ENCODE measurements around the gene SORCS2. TPM values are rescaled to one million over a fixed set of nuclear protein-coding genes. Genes with fewer than 3 reads are reported as not detected.

Gene SORCS2
- total and polyA plus RNA-seq, 2 donors (not counting 1 experiment from before 2014, with no cell fraction given): not detected

- Histone ChIP-seq H3K4me1 (ENCODE audit: control insufficient read depth in 2 of 2, insufficient read depth in 2 of 2, low read length in 2 of 2) (no peaks in the 10 kb centered on the region), H3K9me3 (ENCODE audit: control extremely low read depth in 1 of 3, control insufficient read depth in 2 of 3, insufficient read depth in 1 of 3, low read length in 2 of 3) (peaks cover 0 to 9% (median 0%) of the 10 kb centered on the region in 3 donors), H3K79me2 (ENCODE audit: control insufficient read depth, insufficient read depth, low read length) (no peaks in the 10 kb centered on the region), H3K4me3 (ENCODE audit: control extremely low read depth in 1 of 5, extremely low read depth in 1 of 5, insufficient read depth in 1 of 5, low read depth in 2 of 5, low read length in 4 of 5) (no peak overlapping the region), H3K27ac (ENCODE audit: low read length in 2 of 2) (no peak overlapping the region), H2AFZ (ENCODE audit: insufficient read depth, low read depth, low read length, poor library complexity, severe bottlenecking) (no peak overlapping the region), H3K27me3 (replicated peaks in 1 of 4; ENCODE audit: control extremely low read depth in 1 of 4, control insufficient read depth in 3 of 4, insufficient read depth in 4 of 4, low read length in 3 of 4) (no peaks in the 10 kb centered on the region), H3K4me2 (replicated peaks; ENCODE audit: low read depth, low read length, poor library complexity, severe bottlenecking) (no peak overlapping the region), H3K36me3 (replicated peaks in 1 of 2; ENCODE audit: control extremely low read depth in 1 of 2, control insufficient read depth in 1 of 2, extremely low read depth in 1 of 2, insufficient read depth in 2 of 2, low read length in 1 of 2) (no peaks in the 10 kb centered on the region), H3K9ac (ENCODE audit: low read length) (no peak overlapping the region), H4K20me1 (ENCODE audit: control insufficient read depth, insufficient read depth, low read length, poor library complexity, severe bottlenecking) (no peaks in the 10 kb centered on the region)
- Mint-ChIP-seq H3K9me3 (ENCODE audit: insufficient read depth) (no peaks in the 10 kb centered on the region), H3K4me3 (no peak overlapping the region), H3K27ac (no peak overlapping the region), H3K27me3 (no peaks in the 10 kb centered on the region), H3K4me1 (no peaks in the 10 kb centered on the region)
- WGBS (ENCODE audit: insufficient coverage): 91% methylated on average over 22 of the region's 23 CpGs
- TF ChIP-seq, protein P1, sequence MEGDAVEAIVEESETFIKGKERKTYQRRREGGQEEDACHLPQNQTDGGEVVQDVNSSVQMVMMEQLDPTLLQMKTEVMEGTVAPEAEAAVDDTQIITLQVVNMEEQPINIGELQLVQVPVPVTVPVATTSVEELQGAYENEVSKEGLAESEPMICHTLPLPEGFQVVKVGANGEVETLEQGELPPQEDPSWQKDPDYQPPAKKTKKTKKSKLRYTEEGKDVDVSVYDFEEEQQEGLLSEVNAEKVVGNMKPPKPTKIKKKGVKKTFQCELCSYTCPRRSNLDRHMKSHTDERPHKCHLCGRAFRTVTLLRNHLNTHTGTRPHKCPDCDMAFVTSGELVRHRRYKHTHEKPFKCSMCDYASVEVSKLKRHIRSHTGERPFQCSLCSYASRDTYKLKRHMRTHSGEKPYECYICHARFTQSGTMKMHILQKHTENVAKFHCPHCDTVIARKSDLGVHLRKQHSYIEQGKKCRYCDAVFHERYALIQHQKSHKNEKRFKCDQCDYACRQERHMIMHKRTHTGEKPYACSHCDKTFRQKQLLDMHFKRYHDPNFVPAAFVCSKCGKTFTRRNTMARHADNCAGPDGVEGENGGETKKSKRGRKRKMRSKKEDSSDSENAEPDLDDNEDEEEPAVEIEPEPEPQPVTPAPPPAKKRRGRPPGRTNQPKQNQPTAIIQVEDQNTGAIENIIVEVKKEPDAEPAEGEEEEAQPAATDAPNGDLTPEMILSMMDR (IDR thresholded peaks at IDR 0.05): no peak
- TF ChIP-seq EZH2 (IDR thresholded peaks at IDR 0.05; ENCODE audit: borderline replicate concordance, insufficient read depth, low read depth, low read length, poor library complexity, severe bottlenecking): no peak
- POLR2A ChIA-PET: no interaction called here
- CTCF ChIA-PET: no interaction called here
- intact Hi-C loops (cut with micrococcal nuclease): no loop called here
- DNase-seq (no peak), ATAC-seq (ENCODE audit: low read depth) (no peak)
Observed at GRCh38 chr4:7432531-7433375, 240.4 kb downstream of the SORCS2 start.

GRCh38 chr4:7433376-7434140 is 241.2 kb downstream of the SORCS2 start:
- no peak overlapping the region for H3K4me2 ChIP-seq (replicated peaks; ENCODE audit: low read depth, low read length, poor library complexity, severe bottlenecking)
- H3K27me3 Mint-ChIP-seq: no peaks in the 10 kb centered on the region
- no peak overlapping the region for H3K27ac Mint-ChIP-seq
- H3K27ac ChIP-seq (ENCODE audit: low read length in 2 of 2): no peak overlapping the region
- no peaks in the 10 kb centered on the region for H3K9me3 Mint-ChIP-seq (ENCODE audit: insufficient read depth)
- ChIA-PET CTCF (no interaction called here), POLR2A (no interaction called here)
- peaks cover 0 to 9% (median 0%) of the 10 kb centered on the region in 3 donors for H3K9me3 ChIP-seq (ENCODE audit: control extremely low read depth in 1 of 3, control insufficient read depth in 2 of 3, insufficient read depth in 1 of 3, low read length in 2 of 3)
- no peak overlapping the region for H2AFZ ChIP-seq (ENCODE audit: insufficient read depth, low read depth, low read length, poor library complexity, severe bottlenecking)
- no peak overlapping the region for H3K4me3 ChIP-seq (ENCODE audit: control extremely low read depth in 1 of 5, extremely low read depth in 1 of 5, insufficient read depth in 1 of 5, low read depth in 2 of 5, low read length in 4 of 5)
- H3K36me3 ChIP-seq (replicated peaks in 1 of 2; ENCODE audit: control extremely low read depth in 1 of 2, control insufficient read depth in 1 of 2, extremely low read depth in 1 of 2, insufficient read depth in 2 of 2, low read length in 1 of 2): no peaks in the 10 kb centered on the region
- H3K4me3 Mint-ChIP-seq: no peak overlapping the region
- intact Hi-C loops (cut with micrococcal nuclease): no loop called here
- ATAC-seq (ENCODE audit: low read depth): no peak
- H3K9ac ChIP-seq (ENCODE audit: low read length): no peak overlapping the region
- TF ChIP-seq EZH2 (IDR thresholded peaks at IDR 0.05; ENCODE audit: borderline replicate concordance, insufficient read depth, low read depth, low read length, poor library complexity, severe bottlenecking): no peak
- TF ChIP-seq, protein P1 (IDR thresholded peaks at IDR 0.05): no peak
- WGBS (ENCODE audit: insufficient coverage): 92% methylated on average over 26 of the region's 28 CpGs
- no peak for DNase-seq
- H3K27me3 ChIP-seq (replicated peaks in 1 of 4; ENCODE audit: control extremely low read depth in 1 of 4, control insufficient read depth in 3 of 4, insufficient read depth in 4 of 4, low read length in 3 of 4): no peaks in the 10 kb centered on the region
- no peaks in the 10 kb centered on the region for H3K79me2 ChIP-seq (ENCODE audit: control insufficient read depth, insufficient read depth, low read length)
- no peaks in the 10 kb centered on the region for H4K20me1 ChIP-seq (ENCODE audit: control insufficient read depth, insufficient read depth, low read length, poor library complexity, severe bottlenecking)
- H3K4me1 Mint-ChIP-seq: no peaks in the 10 kb centered on the region
- no peaks in the 10 kb centered on the region for H3K4me1 ChIP-seq (ENCODE audit: control insufficient read depth in 2 of 2, insufficient read depth in 2 of 2, low read length in 2 of 2)
